Colon (tissue), 2 donors: ENCODE measurements around the gene ENAH.
A peak's percentile ranks its signal among the peaks of the same experiment; 100 is the strongest.

Experiments used
- FAIRE-seq: peaks from 2 replicates; lab custom pipeline; 2012; peaks lifted over from hg19 to GRCh38; lab: Jason Lieb, UNC
- donor health status: control.
- donor health status: control.

Gene ENAH

GRCh38 chr1:225556694-225557093 lies 96.2 kb downstream of the ENAH start:
- FAIRE-seq, result no peak

- FAIRE-seq, result no peak
Measured at GRCh38 chr1:225555821-225556220, 97.1 kb downstream of the ENAH start.

- FAIRE-seq, result no peak
Measured at GRCh38 chr1:225554216-225554812, 98.6 kb downstream of the ENAH start.

- FAIRE-seq, result no peak
Measured at GRCh38 chr1:225549821-225550220, 103.1 kb downstream of the ENAH start.

GRCh38 chr1:225548140-225548857 lies 104.6 kb downstream of the ENAH start:
- FAIRE-seq, result no peak

GRCh38 chr1:225545649-225546048 lies 107.3 kb downstream of the ENAH start:
- no peak for FAIRE-seq

GRCh38 chr1:225544924-225545323 lies 108.0 kb downstream of the ENAH start:
- FAIRE-seq, result no peak

- no peak for FAIRE-seq
Measured at GRCh38 chr1:225544263-225544662, 108.7 kb downstream of the ENAH start.

GRCh38 chr1:225543350-225543749 lies 109.6 kb downstream of the ENAH start:
- FAIRE-seq, result no peak

- FAIRE-seq, result no peak
Measured at GRCh38 chr1:225541383-225541782, 111.5 kb downstream of the ENAH start.

- FAIRE-seq, result no peak
Measured at GRCh38 chr1:225539575-225539974, 113.3 kb downstream of the ENAH start.

GRCh38 chr1:225539069-225539468 lies 113.9 kb downstream of the ENAH start:
- FAIRE-seq, result no peak

- no peak for FAIRE-seq
Measured at GRCh38 chr1:225537554-225538251, 115.2 kb downstream of the ENAH start.

GRCh38 chr1:225535280-225535679 lies 117.6 kb downstream of the ENAH start:
- FAIRE-seq, result no peak

- FAIRE-seq, result no peak
Measured at GRCh38 chr1:225534772-225535171, 118.2 kb downstream of the ENAH start.

GRCh38 chr1:225534135-225534534 lies 118.8 kb downstream of the ENAH start:
- peak; percentile 47 for FAIRE-seq

- FAIRE-seq, result no peak
Measured at GRCh38 chr1:225533238-225533637, 119.7 kb downstream of the ENAH start.

GRCh38 chr1:225532240-225532944 lies 120.5 kb downstream of the ENAH start:
- FAIRE-seq, result no peak

GRCh38 chr1:225529726-225530125 lies 123.2 kb downstream of the ENAH start:
- FAIRE-seq, result no peak

GRCh38 chr1:225527575-225527974 lies 125.3 kb downstream of the ENAH start:
- FAIRE-seq, result no peak

GRCh38 chr1:225526878-225527277 lies 126.0 kb downstream of the ENAH start:
- FAIRE-seq, result no peak

- FAIRE-seq, result no peak
Measured at GRCh38 chr1:225525377-225525776, 127.5 kb downstream of the ENAH start.

GRCh38 chr1:225524570-225524969 lies 128.4 kb downstream of the ENAH start:
- no peak for FAIRE-seq
